Measurements from ENCODE around the gene PTPRK. TPM values are rescaled to one million over a fixed set of nuclear protein-coding genes. Genes with fewer than 3 reads are reported as not detected.

Gene PTPRK
- total and polyA plus RNA-seq, 2 experiments from 2014 or later: 26.9 to 56.4 TPM

DNA sequence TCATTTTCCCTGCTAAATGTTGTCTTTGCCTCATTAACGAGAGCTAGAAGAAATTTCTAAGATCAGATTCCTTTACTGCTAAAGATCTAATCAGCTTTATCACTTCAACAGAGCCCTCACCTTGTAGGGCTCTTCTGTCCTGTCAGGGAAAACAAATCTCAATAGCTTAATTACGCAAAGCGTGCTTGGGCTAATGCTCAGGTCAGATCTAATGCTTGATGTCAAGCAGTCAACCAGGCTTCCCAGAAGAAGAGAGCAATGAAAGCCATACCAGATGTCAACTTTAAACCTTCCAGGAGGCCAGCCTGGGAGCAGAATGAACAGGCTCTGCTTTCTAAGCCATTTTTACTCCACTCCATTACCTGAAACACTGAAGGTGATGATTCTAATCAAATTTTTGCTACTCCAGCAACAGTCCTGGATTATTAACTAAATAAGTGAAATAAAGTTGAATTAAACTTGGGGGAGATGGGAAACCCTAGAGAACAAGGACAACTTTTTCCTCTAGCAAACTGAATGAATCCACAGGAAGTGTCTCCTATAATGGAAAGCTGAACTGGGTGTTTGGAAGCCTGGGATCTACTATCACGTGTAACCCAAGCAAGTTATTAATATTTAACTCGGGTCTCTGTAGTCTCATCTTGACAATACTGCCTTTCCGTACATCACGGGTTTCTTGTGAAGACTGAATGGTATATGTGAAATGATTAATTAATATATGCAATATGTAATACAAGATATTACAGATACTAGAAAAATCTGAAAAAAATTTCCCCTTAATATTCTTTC, 273.7 kb downstream of the PTPRK start:
- ATAC-seq (no peak), DNase-seq (ENCODE audit: low spot score) (no peak)
- no peak overlapping the region for H3K4me3 Mint-ChIP-seq
- H3K4me2 ChIP-seq: no peak overlapping the region
- H2AFZ ChIP-seq: no peak overlapping the region
- H3K36me3 ChIP-seq (ENCODE audit: insufficient read depth): no peaks in the 10 kb centered on the region
- no peak overlapping the region for H3K27ac ChIP-seq (ENCODE audit: low read depth)
- no peak for TF ChIP-seq EZH2phosphoT487 (IDR thresholded peaks at IDR 0.05; ENCODE audit: unreplicated experiment)
- TF ChIP-seq, protein P1, sequence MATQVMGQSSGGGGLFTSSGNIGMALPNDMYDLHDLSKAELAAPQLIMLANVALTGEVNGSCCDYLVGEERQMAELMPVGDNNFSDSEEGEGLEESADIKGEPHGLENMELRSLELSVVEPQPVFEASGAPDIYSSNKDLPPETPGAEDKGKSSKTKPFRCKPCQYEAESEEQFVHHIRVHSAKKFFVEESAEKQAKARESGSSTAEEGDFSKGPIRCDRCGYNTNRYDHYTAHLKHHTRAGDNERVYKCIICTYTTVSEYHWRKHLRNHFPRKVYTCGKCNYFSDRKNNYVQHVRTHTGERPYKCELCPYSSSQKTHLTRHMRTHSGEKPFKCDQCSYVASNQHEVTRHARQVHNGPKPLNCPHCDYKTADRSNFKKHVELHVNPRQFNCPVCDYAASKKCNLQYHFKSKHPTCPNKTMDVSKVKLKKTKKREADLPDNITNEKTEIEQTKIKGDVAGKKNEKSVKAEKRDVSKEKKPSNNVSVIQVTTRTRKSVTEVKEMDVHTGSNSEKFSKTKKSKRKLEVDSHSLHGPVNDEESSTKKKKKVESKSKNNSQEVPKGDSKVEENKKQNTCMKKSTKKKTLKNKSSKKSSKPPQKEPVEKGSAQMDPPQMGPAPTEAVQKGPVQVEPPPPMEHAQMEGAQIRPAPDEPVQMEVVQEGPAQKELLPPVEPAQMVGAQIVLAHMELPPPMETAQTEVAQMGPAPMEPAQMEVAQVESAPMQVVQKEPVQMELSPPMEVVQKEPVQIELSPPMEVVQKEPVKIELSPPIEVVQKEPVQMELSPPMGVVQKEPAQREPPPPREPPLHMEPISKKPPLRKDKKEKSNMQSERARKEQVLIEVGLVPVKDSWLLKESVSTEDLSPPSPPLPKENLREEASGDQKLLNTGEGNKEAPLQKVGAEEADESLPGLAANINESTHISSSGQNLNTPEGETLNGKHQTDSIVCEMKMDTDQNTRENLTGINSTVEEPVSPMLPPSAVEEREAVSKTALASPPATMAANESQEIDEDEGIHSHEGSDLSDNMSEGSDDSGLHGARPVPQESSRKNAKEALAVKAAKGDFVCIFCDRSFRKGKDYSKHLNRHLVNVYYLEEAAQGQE (IDR thresholded peaks at IDR 0.05; ENCODE audit: unreplicated experiment): no peak
- TF ChIP-seq, protein P2, sequence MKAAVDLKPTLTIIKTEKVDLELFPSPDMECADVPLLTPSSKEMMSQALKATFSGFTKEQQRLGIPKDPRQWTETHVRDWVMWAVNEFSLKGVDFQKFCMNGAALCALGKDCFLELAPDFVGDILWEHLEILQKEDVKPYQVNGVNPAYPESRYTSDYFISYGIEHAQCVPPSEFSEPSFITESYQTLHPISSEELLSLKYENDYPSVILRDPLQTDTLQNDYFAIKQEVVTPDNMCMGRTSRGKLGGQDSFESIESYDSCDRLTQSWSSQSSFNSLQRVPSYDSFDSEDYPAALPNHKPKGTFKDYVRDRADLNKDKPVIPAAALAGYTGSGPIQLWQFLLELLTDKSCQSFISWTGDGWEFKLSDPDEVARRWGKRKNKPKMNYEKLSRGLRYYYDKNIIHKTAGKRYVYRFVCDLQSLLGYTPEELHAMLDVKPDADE (IDR thresholded peaks at IDR 0.05): no peak
- TF ChIP-seq EZH2 (IDR thresholded peaks at IDR 0.05; ENCODE audit: low read depth, unreplicated experiment): no peak
- no peak for TF ChIP-seq NANOG (IDR thresholded peaks at IDR 0.05; ENCODE audit: borderline replicate concordance)
- TF ChIP-seq JUNB (IDR thresholded peaks at IDR 0.05; ENCODE audit: unreplicated experiment): no peak
- TF ChIP-seq CREB1 (CRISPR knock-in tag; IDR thresholded peaks at IDR 0.05; ENCODE audit: low read depth): no peak
- no peak for TF ChIP-seq POLR2AphosphoS5 (IDR thresholded peaks at IDR 0.05; ENCODE audit: low read depth)
- TF ChIP-seq ZNF331 (CRISPR knock-in tag; IDR thresholded peaks at IDR 0.05; ENCODE audit: low read depth): no peak
- TF ChIP-seq, protein P3, sequence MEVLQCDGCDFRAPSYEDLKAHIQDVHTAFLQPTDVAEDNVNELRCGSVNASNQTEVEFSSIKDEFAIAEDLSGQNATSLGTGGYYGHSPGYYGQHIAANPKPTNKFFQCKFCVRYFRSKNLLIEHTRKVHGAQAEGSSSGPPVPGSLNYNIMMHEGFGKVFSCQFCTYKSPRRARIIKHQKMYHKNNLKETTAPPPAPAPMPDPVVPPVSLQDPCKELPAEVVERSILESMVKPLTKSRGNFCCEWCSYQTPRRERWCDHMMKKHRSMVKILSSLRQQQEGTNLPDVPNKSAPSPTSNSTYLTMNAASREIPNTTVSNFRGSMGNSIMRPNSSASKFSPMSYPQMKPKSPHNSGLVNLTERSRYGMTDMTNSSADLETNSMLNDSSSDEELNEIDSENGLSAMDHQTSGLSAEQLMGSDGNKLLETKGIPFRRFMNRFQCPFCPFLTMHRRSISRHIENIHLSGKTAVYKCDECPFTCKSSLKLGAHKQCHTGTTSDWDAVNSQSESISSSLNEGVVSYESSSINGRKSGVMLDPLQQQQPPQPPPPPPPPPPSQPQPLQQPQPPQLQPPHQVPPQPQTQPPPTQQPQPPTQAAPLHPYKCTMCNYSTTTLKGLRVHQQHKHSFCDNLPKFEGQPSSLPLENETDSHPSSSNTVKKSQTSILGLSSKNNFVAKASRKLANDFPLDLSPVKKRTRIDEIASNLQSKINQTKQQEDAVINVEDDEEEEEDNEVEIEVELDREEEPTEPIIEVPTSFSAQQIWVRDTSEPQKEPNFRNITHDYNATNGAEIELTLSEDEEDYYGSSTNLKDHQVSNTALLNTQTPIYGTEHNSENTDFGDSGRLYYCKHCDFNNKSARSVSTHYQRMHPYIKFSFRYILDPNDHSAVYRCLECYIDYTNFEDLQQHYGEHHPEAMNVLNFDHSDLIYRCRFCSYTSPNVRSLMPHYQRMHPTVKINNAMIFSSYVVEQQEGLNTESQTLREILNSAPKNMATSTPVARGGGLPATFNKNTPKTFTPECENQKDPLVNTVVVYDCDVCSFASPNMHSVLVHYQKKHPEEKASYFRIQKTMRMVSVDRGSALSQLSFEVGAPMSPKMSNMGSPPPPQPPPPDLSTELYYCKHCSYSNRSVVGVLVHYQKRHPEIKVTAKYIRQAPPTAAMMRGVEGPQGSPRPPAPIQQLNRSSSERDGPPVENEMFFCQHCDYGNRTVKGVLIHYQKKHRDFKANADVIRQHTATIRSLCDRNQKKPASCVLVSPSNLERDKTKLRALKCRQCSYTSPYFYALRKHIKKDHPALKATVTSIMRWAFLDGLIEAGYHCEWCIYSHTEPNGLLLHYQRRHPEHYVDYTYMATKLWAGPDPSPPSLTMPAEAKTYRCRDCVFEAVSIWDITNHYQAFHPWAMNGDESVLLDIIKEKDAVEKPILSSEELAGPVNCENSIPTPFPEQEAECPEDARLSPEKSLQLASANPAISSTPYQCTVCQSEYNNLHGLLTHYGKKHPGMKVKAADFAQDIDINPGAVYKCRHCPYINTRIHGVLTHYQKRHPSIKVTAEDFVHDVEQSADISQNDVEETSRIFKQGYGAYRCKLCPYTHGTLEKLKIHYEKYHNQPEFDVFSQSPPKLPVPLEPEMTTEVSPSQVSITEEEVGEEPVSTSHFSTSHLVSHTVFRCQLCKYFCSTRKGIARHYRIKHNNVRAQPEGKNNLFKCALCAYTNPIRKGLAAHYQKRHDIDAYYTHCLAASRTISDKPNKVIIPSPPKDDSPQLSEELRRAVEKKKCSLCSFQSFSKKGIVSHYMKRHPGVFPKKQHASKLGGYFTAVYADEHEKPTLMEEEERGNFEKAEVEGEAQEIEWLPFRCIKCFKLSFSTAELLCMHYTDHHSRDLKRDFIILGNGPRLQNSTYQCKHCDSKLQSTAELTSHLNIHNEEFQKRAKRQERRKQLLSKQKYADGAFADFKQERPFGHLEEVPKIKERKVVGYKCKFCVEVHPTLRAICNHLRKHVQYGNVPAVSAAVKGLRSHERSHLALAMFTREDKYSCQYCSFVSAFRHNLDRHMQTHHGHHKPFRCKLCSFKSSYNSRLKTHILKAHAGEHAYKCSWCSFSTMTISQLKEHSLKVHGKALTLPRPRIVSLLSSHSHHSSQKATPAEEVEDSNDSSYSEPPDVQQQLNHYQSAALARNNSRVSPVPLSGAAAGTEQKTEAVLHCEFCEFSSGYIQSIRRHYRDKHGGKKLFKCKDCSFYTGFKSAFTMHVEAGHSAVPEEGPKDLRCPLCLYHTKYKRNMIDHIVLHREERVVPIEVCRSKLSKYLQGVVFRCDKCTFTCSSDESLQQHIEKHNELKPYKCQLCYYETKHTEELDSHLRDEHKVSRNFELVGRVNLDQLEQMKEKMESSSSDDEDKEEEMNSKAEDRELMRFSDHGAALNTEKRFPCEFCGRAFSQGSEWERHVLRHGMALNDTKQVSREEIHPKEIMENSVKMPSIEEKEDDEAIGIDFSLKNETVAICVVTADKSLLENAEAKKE (CRISPR knock-in tag; IDR thresholded peaks at IDR 0.05): no peak
- TF ChIP-seq STAT1 (IDR thresholded peaks at IDR 0.05; ENCODE audit: unreplicated experiment): no peak
- TF ChIP-seq, protein P4, sequence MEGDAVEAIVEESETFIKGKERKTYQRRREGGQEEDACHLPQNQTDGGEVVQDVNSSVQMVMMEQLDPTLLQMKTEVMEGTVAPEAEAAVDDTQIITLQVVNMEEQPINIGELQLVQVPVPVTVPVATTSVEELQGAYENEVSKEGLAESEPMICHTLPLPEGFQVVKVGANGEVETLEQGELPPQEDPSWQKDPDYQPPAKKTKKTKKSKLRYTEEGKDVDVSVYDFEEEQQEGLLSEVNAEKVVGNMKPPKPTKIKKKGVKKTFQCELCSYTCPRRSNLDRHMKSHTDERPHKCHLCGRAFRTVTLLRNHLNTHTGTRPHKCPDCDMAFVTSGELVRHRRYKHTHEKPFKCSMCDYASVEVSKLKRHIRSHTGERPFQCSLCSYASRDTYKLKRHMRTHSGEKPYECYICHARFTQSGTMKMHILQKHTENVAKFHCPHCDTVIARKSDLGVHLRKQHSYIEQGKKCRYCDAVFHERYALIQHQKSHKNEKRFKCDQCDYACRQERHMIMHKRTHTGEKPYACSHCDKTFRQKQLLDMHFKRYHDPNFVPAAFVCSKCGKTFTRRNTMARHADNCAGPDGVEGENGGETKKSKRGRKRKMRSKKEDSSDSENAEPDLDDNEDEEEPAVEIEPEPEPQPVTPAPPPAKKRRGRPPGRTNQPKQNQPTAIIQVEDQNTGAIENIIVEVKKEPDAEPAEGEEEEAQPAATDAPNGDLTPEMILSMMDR (conservative IDR thresholded peaks at IDR 0.05; ENCODE audit: low read depth in 2 of 2): no peak
- TF ChIP-seq ZNF114 (CRISPR knock-in tag; IDR thresholded peaks at IDR 0.05): no peak
- H3K27ac Mint-ChIP-seq: peak overlapping the region; percentile 26; the same call in 1 of the 2 replicates
- no peaks in the 10 kb centered on the region for H3K9me2 ChIP-seq (ENCODE audit: insufficient read depth)
- peaks cover 7% of the 10 kb centered on the region; the same call in 2 of the 3 replicates for H3K4me1 Mint-ChIP-seq
- peaks cover 5% of the 10 kb centered on the region for H3K79me2 ChIP-seq (replicated peaks; ENCODE audit: insufficient read depth)
- H3K4me3 ChIP-seq: no peak overlapping the region
- H3K27me3 Mint-ChIP-seq (ENCODE audit: insufficient read depth, low read depth, poor library complexity): peaks cover 1% of the 10 kb centered on the region
- no peaks in the 10 kb centered on the region for H3K9me3 Mint-ChIP-seq
- H4K20me1 ChIP-seq (replicated peaks; ENCODE audit: insufficient read depth): no peaks in the 10 kb centered on the region
- no peaks in the 10 kb centered on the region for H3K27me3 ChIP-seq (ENCODE audit: insufficient read depth)
- H3K4me1 ChIP-seq (ENCODE audit: insufficient read depth): peaks cover 3% of the 10 kb centered on the region; the same call in 1 of the 2 replicates
- H3K36me3 Mint-ChIP-seq (ENCODE audit: low read depth): no peaks in the 10 kb centered on the region
- H3F3A ChIP-seq (replicated peaks; ENCODE audit: low read depth): no peaks in the 10 kb centered on the region
